Mesothelial cell of epicardium (in vitro differentiated cells): ENCODE measurements around the gene SPOP. TPM values are rescaled to one million over a fixed set of nuclear protein-coding genes. Genes with fewer than 3 reads are reported as not detected.
"Not testable (repeated sequence)": the region's sequence is repeated elsewhere in the genome, so short reads cannot be mapped to it uniquely, and the experiment has no call there.

ENCODE experiments used
- DNase-seq, 2 experiments: peaks; one replicate each; pipeline ENCODE4 v3.0.0; 2021; ENCODE audit warnings: low spot score in 2 of 2; ENCODE audit not compliant: unreplicated experiment in 2 of 2
- H3K27ac Mint-ChIP-seq: 2 replicates; pipeline ENCODE4 v1.8.0; 2021; ENCODE audit warnings: mixed read lengths
- H3K27me3 Mint-ChIP-seq: 2 replicates; pipeline ENCODE4 v1.8.0; 2021; ENCODE audit warnings: low read depth, mixed read lengths
- H3K36me3 Mint-ChIP-seq: 2 replicates; pipeline ENCODE4 v1.8.0; 2021; ENCODE audit warnings: mixed read lengths
- H3K4me1 Mint-ChIP-seq: 2 replicates; pipeline ENCODE4 v1.8.0; 2021; ENCODE audit warnings: mixed read lengths
- H3K4me3 Mint-ChIP-seq: 2 replicates; pipeline ENCODE4 v1.8.0; 2021; ENCODE audit warnings: mild to moderate bottlenecking, moderate library complexity, mixed read lengths
- H3K9me3 Mint-ChIP-seq: 2 replicates; pipeline ENCODE4 v1.8.0; 2021; ENCODE audit warnings: mixed read lengths
- total RNA-seq: library from RNA; stranded (reverse); gene quantifications from 3 replicates; pipeline ENCODE4 v1.2.1, GENCODE V29; 2021
- TF ChIP-seq, protein P1 (sequence below): fragments of 200-600 bp; sonication (generic); IDR thresholded peaks from one replicate; pipeline ENCODE4 v1.5.0; 2021; ENCODE audit warnings: antibody characterized with exemption; ENCODE audit not compliant: unreplicated experiment

SPOP gene
- total RNA-seq, 1 donor from 2014 or later = 62.8 TPM

DNA sequence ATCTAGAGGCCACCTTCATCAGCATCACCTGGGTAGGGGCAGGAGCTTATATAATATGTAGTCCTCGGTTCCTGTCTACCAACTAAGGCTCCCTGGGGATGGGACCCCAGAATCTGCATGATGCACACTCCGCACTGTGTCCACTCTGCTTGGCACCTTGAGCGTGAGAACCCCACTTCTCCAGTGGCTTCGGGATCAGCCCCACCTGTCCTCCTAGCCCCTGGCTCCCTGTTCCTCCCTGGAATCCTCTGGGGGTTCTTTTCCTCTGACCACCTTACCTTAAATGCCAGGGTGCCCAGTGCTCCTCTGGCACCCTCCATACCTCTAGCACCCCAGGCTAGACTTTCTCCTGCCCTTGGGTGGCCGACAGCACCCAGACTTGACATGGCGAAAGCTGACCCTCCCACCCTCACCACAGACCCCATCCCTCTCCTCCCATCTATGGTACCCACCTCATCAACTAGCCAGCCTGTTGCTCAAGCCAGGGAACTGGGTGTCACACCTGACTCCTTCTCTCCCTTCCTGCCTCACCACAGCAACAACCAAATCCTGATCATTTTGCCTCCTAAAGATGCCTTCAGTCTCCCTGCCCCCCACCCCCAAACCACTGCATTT lies 105.0 kb downstream of the SPOP start:
- no peaks in the 10 kb centered on the region for H3K36me3 Mint-ChIP-seq
- DNase-seq = no peak
- no peaks in the 10 kb centered on the region for H3K9me3 Mint-ChIP-seq
- TF ChIP-seq, protein P1, sequence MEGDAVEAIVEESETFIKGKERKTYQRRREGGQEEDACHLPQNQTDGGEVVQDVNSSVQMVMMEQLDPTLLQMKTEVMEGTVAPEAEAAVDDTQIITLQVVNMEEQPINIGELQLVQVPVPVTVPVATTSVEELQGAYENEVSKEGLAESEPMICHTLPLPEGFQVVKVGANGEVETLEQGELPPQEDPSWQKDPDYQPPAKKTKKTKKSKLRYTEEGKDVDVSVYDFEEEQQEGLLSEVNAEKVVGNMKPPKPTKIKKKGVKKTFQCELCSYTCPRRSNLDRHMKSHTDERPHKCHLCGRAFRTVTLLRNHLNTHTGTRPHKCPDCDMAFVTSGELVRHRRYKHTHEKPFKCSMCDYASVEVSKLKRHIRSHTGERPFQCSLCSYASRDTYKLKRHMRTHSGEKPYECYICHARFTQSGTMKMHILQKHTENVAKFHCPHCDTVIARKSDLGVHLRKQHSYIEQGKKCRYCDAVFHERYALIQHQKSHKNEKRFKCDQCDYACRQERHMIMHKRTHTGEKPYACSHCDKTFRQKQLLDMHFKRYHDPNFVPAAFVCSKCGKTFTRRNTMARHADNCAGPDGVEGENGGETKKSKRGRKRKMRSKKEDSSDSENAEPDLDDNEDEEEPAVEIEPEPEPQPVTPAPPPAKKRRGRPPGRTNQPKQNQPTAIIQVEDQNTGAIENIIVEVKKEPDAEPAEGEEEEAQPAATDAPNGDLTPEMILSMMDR = no peak
- H3K4me3 Mint-ChIP-seq = no peak overlapping the region
- H3K4me1 Mint-ChIP-seq = peaks cover 4% of the 10 kb centered on the region
- H3K27ac Mint-ChIP-seq = no peak overlapping the region
- peaks cover 69% of the 10 kb centered on the region for H3K27me3 Mint-ChIP-seq

DNA sequence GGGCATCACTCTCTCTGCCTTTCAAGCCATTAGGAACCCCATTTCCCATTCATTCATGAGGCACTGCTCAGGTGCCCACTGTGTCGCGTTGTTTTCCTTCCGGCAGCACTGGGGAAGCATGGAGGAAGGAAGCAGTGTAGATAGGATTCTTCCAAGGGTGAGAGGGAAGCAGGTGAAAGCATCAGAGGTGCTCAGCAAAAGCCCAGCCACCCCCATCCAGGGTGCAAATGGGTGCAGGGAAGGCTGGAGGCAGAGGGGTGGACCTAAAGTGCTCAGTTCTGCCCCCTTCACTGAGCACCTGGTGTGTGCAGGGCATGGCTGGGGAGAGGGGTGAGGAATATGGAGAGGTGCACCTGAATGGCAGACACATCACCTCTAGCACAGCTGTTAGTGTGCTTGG lies 105.7 kb downstream of the SPOP start:
- no peaks in the 10 kb centered on the region for H3K36me3 Mint-ChIP-seq
- no peaks in the 10 kb centered on the region for H3K9me3 Mint-ChIP-seq
- H3K27ac Mint-ChIP-seq = no peak overlapping the region
- peaks cover 66% of the 10 kb centered on the region for H3K27me3 Mint-ChIP-seq
- TF ChIP-seq, protein P1 = no peak
- H3K4me3 Mint-ChIP-seq = no peak overlapping the region
- H3K4me1 Mint-ChIP-seq = peaks cover 4% of the 10 kb centered on the region
- no peak for DNase-seq

DNA sequence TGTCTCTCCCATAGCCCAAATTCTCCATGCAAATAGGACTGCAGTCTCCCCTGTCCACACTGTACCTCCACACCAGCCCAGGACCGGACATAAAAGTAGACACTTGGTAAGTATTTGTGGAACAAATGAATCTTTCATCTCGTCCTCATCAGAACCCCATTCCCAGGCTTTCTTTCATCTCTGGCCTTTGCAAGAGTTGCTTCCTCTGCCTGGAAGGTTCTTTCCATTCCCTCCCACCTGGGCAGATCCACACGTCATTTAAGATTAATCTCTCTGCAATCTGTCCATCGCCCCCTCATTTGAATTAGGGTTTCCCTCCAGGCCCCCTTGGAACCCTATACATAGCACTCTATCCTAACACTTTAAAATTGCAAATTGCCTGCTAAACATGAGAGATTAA lies 106.1 kb downstream of the SPOP start:
- TF ChIP-seq, protein P1 = no peak
- Mint-ChIP-seq H3K27me3 (peaks cover 66% of the 10 kb centered on the region), H3K9me3 (no peaks in the 10 kb centered on the region), H3K27ac (no peak overlapping the region), H3K36me3 (no peaks in the 10 kb centered on the region), H3K4me3 (no peak overlapping the region), H3K4me1 (peaks cover 2% of the 10 kb centered on the region)
- DNase-seq = no peak

DNA sequence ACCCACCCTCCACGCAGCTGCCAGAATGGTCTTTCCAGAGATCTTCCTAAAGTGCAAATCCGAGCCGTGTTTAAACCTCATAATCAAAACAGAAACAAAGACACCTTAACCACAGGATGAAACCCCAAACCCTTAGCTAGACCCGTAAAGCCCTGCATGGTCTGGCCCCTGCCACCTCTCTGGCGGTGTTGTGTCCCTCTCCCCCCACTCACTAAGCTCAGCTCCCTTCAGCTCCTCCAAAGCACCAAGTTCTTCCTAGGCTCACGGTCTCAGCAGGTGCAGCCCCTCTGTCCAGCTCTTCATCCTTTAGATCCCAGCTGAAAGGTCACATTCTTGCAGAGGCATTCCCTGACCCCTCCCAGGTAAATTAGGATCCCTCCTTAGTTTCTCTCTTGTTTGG lies 106.6 kb downstream of the SPOP start:
- no peak for DNase-seq
- Mint-ChIP-seq H3K4me3 (no peak overlapping the region), H3K9me3 (no peaks in the 10 kb centered on the region), H3K27me3 (peaks cover 67% of the 10 kb centered on the region), H3K27ac (no peak overlapping the region), H3K4me1 (peaks cover 2% of the 10 kb centered on the region), H3K36me3 (no peaks in the 10 kb centered on the region)
- TF ChIP-seq, protein P1 = no peak

DNA sequence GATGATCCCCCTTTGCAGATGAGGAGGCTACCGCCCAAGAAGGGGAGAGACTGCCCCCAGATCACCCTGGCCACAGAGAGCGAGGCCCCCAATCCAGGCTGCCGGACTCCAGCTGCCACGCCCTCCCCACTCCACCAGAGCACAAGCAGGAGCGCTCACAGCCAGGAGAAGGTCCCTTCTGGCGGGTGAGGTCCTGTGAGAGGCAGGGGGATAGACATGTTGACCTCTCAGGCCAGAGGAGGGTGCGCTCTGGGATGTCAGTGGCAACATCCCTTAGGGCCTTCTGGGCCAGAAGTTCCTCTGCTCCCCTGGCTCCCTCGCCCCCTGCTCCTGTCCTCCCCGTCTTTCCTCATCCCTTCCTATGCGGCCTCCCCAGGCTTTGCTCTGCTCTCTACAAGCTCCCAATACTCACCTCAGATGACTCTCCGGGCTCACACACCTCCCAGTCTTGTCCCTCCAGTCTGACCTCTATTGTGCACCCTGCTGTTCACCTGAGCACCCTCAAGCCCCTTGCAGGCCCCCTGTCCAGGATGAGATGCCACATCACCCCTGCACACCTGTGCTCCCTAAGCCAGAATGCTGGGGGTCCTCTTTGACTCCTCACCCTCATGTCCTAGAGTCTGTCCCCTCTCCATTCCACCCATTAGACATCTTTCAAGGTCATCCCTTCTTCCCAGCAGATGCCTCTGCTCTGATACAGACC lies 107.2 kb downstream of the SPOP start:
- no peaks in the 10 kb centered on the region for H3K4me1 Mint-ChIP-seq
- peak overlapping the region; percentile 76 for H3K4me3 Mint-ChIP-seq
- no peak overlapping the region for H3K27ac Mint-ChIP-seq
- DNase-seq = no peak
- H3K27me3 Mint-ChIP-seq = peaks cover 72% of the 10 kb centered on the region
- H3K36me3 Mint-ChIP-seq = no peaks in the 10 kb centered on the region
- no peaks in the 10 kb centered on the region for H3K9me3 Mint-ChIP-seq
- TF ChIP-seq, protein P1 = no peak

DNA sequence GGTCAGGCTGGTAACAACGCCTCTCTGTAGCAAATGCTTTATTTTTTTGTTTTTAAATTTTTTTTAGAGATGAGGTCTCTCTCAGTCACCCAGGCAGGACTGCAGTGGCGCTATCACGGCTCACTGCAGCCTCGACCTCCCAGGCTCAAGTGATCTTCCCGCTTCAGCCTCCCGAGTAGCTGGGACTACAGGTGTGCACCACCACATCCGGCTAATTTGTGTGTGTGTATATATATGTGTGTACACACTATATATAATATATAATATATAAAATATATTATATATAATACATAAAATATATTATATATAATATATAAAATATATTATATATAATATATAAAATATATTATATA lies 109.2 kb downstream of the SPOP start:
- H3K27ac Mint-ChIP-seq, H3K36me3 Mint-ChIP-seq, H3K4me3 Mint-ChIP-seq, H3K9me3 Mint-ChIP-seq, H3K4me1 Mint-ChIP-seq, DNase-seq: not testable (repeated sequence)
- H3K27me3 Mint-ChIP-seq = peaks cover 65% of the 10 kb centered on the region
